Fibroblast of skin of right quadriceps (primary cell): Measurements from ENCODE around the gene INPP5B.

Experiments
- DNase-seq: peaks from one replicate; pipeline ENCODE4 v3.0.0-alpha.2; 2013

Gene INPP5B

DNA sequence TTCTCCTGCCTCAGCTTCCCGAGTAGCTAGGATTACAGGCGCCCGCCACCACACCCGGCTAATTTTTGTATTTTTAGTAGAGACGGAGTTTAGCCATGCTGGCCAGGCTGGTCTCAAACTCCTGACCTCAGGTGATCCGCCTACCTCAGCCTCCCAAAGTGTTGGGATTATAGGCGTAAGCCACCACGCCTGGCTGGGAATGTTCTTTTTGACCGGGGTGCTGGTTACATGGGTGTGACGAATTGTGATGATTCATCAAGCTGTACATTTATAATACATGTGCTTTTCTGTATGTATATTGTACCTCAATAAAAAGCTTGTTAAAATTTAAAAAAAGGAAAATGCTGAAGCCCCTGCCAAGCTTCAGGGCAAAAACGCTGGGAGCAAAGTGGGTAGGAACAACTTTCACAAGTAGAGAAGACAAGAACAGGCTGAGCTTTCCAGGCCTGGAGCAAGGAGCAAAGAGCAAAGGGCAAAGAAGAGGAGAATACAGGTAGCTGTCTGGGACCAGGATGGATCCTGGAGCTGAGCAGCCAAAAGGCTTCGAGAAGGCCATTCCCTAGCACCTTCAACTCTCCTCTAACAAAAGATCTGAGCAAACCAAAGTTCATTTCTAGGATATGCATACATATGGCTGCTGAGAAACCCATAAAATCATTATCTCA is 118.3 kb downstream of the INPP5B start:
- no peak for DNase-seq

DNA sequence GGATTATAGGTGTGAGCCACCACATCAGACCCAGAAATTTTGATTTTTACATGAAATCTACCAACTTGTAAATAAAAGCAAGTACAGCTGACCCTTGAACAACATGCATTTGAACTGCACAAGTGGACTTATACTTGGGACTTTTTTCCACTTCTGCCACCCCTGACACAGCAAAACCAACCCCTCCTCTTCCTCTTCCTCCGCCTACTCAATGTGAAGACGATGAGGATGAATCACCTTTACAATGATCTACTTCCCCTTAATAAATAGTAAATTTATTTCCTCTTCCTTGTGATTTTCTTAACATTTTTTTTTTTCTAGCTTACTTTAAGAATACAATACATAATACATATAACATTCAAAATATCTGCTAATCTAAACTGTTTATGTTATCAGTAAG is 121.3 kb downstream of the INPP5B start:
- no peak for DNase-seq

DNA sequence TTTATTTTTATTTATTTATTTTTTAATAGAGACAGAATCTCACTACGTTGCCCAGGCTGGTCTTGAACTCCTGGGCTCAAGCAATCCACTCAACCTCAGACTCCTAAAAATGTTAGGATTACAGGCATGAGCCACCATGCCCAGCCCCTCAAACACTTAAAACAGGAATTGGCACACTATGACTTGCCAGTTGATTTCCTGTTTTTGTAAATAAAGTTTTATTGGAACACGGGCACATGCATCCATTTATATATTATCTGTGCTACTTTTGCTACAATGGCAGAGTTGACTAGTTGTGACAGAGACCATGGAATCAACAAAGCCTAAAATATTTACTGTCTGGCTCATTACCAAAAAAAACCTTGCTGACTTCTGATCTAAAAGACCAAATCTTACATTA is 122.9 kb downstream of the INPP5B start:
- DNase-seq: no peak

DNA sequence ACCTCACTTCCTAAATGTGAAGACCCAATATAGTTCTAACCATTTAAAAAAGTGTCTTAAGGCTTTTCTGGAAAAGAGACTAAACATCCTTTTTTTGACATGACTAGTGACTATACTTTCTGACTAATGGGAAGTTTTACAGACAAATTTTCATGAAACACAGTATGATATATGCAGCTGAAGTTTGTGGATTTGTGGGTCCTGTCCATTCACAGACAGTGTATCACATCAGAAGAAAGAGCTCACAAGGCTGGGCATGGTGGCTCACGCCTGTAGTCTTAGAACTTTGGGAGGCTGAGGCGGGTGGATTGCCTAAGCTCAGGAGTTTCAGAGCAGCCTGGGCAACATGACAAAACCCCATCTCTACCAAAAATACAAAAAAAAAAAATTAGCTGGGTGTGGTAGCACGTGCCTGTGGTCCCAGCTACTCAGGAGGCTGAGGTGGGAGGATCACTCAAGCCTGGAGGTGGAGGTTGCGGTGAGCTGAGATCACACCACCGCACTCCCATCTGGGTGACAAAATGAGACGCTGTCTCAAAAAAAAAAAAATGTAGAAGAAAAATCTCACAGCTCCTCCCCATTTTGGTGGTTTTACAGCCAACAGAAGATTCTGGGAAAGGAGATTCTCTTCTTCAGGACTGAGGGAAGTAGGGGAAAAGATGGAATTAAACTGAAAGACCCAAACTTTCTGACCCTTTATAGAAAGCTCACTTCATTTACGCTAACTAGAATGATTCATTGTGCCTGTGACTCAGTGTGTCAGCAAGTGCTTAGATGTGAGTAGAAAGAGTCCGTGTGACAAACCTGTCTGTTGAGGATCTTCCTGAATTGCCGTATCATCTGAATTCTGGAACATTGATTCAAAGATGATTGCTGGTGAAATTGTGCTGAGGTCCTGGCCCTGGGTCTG is 123.7 kb downstream of the INPP5B start:
- DNase-seq: no peak

DNA sequence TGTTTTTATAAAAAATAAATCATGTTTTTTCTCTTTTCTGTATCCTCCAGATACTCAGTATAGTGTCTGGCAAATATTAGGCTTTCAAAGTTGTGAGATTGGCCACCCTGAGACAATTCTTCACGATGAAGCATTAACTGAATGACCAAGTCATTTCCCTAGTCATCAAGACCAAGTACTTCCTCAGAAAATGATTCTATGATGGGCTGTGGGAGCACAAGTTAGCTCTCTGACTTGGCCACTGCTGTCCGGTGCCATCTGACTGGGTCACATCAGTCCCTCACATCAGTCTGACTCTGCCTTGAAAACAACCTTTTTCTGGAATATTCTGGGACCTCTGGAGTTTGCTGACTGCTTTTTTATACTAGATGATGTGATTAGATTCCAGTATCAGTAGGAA is 125.4 kb downstream of the INPP5B start:
- DNase-seq: no peak

DNA sequence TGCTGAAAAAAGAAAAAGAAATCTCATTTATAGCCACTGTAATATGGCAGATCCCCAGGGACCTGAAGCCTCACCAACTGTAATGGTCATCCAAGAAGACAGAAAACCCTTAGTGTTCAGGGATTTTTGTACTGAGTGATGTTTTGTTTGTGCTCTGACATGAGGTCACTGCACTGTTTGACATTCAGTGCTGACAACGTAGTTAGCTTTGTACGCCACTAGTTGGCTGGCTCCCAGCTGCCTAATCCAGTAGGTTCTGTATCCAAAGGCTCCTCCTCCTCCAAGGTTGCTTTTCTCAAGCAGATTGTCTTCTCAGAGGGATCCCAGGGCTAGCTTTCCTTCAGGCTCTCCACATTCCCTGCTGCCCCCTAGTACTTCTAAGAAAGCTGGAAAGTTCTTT is 129.4 kb downstream of the INPP5B start:
- DNase-seq: no peak

DNA sequence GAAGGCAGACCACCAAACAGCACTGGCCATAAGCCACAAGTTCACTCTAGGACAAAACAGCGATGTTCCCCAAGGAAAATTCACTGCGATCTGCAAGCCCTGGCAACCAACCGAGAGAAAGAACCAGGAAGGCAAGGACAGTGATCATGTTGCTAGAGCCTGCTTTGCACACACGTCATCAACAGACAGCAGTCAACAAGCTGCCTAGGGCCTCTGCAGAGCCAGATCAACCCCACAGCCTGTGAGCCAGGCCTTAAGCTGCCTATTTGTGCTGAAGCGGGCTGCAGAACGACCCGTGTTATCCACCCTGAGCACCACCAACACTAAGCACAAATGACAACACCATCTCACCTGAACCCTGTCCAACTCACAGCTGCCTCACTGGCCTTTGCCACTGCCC is 132.6 kb downstream of the INPP5B start:
- no peak for DNase-seq

DNA sequence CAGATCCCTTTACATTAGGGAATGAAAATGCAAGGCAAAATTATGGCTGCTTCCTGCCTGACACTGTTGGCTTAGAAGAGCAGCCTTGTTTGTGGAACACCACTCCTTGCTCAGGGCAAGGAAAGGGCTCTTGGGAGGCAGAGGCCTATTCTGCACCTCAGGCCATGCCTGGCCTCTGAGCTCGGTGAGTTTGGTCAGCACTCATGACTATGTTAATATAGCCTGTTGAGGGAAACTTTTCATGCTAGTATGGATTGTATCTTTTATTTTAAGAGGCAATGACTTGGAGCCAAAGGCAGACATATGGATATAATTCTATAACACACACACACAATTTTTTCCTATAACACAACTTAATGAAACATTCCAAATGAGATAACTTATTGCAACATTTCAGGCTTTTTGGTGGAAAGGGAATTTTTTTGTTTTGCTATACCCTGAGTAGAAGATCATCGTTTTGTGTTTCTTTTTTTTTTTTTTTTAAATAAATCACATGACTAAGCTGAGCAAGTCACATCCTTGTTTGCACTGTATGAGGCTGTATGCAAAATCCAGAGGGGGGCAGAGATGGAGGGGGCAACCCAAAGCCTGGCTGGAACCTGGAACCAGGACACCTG is 133.2 kb downstream of the INPP5B start:
- no peak for DNase-seq

DNA sequence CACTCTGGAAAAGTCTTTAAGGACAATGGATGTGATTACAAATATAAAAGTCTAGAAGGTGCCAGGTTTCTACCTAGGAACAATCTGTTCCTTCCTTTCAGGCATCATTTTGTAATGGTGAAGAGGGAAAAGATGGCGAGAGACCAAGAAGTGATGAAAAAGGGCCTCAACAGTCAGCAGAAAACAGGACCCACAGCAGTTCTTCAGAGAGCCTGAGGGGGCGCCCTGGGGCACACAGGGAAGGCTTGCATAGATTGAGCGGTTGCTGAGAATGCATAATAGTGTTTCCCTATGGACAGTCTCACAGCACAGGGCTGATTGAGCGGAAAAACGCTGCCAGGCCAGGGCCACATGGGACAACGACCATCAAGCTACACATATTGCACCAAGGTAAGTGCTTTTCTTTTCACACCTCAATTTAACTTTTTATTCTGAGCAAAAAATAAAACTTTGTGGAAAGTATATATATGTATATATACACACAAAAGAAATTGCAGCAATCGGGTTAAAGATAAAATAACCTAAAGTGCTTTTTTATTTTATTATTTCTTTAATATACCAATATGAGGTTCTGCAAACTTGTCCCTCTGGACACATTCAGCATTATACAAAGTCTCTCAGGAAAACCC is 135.7 kb downstream of the INPP5B start:
- peak; percentile 76 for DNase-seq
